ENCODE measurements around the gene PGAM4. TPM values are rescaled to one million over a fixed set of nuclear protein-coding genes. Genes with fewer than 3 reads are reported as not detected.
"Not testable (repeated sequence)": the region's sequence is repeated elsewhere in the genome, so short reads cannot be mapped to it uniquely, and the experiment has no call there.

Gene PGAM4
- total RNA-seq: 0.14 TPM in 1 of 2 replicates, not detected in the other

DNA sequence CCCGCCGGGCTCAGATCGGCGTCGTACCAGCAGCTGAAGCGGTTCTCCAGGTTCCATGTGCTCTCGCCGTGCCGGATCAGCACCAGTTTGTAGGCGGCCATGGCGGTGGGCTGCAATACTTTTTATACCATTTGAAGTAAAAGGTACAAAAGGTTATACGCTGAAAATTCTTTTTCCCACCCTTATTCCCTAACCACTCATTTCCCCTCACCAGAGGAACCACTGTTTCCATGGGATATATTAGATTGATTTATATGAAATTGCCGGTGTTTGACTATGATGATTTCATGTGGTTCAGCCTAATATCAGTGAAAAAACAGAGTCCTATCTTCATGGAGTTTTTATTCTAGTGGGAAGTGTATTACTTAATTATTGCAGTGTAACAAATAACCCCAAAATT lies at the start of gene PGAM4:
Gene PGAM4, minus strand, starts transcription at position 101 of the 400 bp plus-strand sequence. Its CDS starts 0 bp downstream, at position 101.
- DNase-seq (ENCODE audit: low read depth, low spot score): no peak

DNA sequence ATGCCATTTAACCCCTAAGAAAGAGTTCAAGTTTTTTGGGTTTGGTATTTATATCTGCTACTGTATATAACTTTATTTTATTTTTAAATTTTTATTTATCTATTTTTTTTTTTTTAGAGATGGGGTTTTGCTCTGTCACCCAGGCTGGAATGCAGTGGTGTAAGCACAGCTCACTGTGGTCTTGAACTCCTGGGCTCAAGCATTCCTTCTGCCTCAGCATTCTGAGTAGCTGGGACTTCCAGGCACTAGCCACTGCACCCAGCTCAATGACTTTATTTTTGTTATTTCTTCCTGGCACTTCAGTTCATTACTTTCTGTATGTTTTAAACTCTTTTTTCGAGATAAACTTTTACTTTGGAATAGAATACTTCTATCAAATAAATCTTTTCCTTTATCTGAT lies 42.4 kb upstream of the PGAM4 start:
- DNase-seq (ENCODE audit: low read depth, low spot score): no peak

DNA sequence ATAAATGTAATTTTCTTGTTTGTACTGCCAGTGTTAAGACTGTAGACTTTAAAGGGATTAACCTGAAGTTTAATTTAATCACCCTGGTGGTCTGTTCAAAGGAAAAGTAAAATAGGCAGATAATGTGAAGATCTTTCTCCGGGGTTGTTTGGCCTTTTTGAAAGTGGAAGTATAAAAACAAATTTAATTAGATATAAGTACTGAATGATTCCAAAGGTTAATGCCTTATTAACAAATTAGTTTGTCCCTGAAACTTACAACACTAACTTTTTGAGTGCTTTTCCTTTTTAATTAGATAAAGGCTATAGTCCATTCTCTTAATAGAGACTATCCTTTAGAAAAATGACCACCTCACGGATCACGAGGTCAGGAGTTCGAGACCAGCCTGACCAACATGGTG lies 10.4 kb upstream of the PGAM4 start:
- no peak for DNase-seq (ENCODE audit: low read depth, low spot score)

DNA sequence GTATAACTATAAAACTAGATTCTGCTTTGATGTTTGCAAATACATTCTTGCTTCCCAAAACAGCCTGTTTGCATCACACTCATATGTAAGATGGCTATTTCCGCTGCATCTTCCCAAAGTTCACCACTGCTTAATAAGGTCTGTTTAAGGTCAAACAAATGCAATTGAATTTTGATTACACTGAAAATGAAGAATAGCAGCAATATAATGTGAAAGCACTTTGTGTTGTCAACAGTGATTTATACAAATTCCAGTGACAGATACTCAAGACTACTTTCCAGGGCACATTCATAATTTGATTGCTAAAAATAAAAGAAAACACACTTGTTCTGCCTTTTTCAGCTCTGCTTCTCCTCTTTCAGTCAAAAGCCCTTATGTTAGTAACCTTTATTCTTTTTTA lies 8.1 kb upstream of the PGAM4 start:
- no peak for DNase-seq (ENCODE audit: low read depth, low spot score)

DNA sequence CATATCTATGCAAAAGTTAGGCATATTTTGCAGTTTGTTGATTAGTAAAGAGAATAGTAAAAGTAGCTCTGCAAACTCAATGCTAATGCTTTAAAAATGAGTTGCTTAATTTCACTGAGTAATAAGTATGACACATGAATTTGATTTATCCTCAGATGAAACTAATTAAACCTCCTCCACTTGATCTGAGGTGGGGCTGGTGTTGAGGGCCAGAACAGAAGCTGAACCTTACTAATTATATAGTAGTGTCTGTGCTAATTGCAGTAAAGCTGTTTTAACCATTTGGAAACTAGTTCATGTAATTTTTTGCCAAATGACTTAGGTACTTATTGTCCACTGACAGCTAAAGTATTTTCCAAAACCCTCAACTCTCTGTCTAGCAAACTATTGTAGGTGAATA lies 7.7 kb upstream of the PGAM4 start:
- no peak for DNase-seq (ENCODE audit: low read depth, low spot score)

DNA sequence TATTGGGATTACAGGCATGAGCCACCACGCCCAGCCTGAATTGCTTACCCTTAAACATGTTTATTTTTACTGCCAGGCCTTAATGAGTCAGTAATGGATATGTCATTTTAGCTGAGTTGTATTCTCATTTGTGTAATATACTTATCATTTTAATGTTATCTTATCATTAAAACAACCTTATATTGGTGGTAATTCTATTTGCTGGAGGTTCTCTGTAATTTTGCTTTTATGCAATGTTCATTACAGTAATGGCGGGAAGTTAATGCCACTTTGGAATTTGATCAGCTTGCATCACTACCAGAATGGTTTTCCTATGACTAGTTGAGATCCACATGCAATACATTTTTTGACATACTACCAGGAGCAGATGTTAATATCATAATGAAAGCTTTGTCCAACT lies 6.3 kb upstream of the PGAM4 start:
- no peak for DNase-seq (ENCODE audit: low read depth, low spot score)

DNA sequence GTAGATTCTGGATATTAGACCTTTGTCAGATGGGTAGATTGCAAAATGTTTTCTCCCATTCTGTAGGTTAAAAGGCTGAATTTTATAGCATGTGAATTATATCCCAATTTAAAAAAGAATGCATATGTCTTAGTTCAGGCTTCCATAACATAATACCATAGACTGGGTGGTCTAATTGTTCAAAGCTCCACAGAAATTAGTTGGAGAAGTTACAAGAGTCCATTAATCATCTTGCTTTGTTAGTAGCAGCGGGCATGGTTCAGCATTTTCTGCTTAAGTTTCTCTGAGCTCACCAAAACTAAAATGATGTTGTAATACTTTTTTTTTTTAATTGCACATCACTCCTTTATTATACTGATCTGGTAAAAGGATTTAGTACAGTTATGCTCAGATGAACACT lies 1.8 kb downstream of the PGAM4 start:
- no peak for DNase-seq (ENCODE audit: low read depth, low spot score)

DNA sequence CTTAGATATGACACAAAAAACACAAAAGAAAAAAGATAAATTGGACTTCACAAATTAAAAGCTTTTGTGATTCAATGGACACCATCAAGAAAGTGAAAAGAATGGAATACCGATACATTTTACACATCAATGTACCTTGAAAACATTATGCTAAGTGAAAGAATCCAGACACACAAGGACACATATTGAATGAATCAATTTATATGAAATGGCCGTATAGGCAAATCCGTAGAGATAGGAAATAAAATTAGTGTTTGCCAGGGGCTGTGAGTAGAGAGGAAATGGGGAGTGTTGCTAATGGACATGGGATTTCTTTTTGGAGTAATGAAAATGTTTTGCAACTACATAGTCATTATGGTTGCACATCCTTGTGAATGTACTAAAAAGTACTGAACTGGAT lies 3.1 kb downstream of the PGAM4 start:
- no peak for DNase-seq (ENCODE audit: low read depth, low spot score)

DNA sequence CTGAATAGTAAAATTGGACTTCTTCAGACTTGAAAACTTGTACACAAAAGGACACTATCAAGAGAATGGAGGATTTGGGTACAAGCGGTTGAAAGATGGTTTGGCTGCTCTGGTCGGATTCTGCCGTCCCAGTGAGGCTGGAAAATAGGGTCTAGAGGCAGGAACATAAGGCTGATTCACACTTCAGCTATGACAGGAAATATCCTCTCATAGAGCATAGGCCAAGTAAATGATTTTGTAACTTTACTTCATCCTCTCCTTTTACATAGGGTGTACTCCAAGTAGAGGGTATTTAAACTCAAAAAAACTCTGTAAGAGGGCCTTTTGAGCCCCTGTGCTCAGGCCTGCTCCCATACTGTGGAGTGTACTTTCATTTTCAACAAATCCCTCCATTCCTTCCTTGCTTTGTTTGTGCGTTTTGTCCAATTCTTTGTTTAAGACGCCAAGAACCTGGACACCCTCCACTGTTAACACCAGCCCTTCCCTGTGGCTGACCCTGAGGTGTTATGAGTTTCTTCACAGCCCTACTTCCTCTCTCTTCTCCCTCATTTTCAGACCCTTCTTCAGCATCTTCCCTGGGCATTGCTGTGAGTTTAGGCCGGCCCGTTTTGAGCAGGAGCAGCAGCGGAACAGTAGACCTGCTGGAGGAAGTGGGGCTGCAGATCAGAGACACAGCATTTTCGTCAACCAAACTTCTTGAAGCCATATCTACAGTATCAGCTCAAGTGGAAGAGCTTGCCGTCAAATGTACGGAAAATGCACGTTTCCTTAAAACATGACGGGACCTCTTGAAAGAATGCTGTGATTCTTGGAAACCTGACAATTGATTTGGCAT lies 7.2 kb downstream of the PGAM4 start:
- DNase-seq (ENCODE audit: low read depth, low spot score): peak; percentile 29

DNA sequence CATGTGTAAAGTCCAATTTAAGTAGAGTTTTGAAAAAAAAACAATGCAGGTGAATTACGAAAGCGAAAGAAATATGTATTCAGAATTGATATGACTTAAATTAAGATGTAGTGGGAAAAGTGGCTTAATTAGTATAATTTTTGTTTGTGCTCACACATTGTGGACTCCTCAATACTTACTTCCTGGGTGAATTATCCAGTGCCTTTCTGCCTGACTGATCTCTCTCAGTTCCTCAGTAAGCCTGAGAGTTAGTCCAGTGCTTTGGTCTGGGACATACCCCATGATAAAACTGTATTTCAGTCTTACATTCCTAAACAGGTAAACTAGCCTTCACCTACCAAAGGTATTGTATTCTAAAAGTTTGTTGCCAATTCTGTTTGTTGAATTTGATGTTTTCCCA lies 8.4 kb downstream of the PGAM4 start:
- no peak for DNase-seq (ENCODE audit: low read depth, low spot score)

DNA sequence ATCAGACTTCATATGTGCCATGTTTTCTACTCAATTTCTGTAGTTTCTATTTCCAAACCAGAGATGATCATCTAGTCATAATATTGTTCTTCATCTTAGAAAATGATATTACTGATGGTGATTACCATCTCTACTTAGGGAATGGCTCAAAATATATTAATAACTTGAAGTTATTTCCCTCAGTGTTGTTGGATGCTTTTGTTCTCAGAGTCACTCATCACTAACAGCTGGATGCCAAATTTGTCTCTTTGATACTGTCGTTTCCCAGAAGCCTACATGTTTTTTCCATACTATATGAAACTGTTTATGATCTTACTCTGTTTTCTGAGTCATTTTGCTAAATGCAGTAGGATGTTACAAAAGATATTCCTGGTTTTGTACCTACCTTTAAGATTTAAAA lies 8.9 kb downstream of the PGAM4 start:
- no peak for DNase-seq (ENCODE audit: low read depth, low spot score)

DNA sequence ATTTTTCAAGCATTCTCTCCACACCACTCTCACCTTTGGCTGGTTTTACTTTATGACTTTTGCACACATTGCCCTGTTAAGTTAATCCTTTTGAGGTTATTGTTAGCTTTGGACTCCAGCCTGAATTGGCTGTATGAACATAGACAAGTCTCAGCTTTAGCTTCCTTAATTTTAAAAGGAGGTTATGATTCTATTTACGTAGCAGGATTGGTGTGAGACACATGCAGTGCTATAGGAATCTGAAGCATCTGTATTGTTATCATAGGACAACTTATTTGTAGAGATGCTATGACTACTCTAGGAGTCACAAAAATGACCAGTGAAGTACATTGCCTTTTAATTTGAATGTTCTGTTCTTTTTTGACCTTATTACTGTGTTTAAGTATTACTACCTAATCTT lies 15.7 kb downstream of the PGAM4 start:
- no peak for DNase-seq (ENCODE audit: low read depth, low spot score)

DNA sequence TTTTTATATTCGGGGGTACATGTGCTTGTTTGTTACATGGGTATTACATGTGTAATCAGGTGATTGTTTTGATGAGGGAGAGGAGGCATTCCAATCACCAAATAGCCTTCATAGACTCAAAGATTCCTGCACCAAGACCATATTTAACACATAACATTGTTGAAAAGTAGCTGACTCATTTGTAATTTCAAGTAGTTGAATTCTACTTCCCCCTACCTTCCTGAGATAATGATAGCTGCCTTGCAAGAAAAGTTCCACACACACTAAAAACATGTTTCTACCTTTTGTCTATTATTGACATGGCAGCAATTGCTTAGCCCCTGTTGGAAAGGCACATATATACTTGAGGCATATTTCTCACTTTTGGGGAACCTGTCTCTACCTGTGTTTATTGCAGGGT lies 16.1 kb downstream of the PGAM4 start:
- DNase-seq (ENCODE audit: low read depth, low spot score): no peak

DNA sequence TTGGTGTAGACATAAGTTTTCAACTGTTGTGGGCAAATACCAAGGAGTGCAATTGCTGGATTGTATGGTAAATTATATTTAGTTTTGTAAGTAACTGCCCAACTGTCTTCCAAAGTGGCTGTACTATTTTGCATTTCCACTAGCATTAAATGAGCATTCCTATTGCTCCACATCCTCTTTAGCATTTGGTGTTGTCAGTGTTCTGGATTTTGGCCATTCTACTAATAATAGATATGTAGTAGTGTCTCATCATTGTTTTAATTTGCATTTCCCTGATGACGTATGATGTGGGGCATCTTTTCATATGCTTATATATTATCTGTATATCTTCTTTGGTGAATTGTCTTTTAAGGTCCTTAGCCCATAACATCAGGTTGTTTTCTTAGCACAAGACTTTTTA lies 17.3 kb downstream of the PGAM4 start:
- DNase-seq (ENCODE audit: low read depth, low spot score): no peak

DNA sequence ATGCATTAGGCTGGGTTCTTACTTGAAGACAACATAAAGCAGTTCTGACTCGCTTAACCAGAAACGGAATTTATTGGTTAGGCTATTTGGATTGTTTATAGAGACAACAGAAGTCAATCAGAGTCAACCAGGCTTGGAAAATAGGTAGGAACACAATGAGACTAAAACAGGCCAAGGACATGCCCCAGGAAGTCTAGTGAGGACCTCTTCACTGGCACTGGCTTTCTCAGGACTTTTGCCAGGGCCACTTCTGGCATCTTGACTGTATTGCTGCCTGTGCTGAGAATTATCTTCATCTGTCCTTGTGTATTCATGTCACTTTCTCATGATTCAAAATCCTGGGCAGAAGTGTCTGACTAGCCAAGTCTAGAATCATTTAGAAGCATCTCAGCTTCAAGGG lies 19.6 kb downstream of the PGAM4 start:
- DNase-seq (ENCODE audit: low read depth, low spot score): no peak

DNA sequence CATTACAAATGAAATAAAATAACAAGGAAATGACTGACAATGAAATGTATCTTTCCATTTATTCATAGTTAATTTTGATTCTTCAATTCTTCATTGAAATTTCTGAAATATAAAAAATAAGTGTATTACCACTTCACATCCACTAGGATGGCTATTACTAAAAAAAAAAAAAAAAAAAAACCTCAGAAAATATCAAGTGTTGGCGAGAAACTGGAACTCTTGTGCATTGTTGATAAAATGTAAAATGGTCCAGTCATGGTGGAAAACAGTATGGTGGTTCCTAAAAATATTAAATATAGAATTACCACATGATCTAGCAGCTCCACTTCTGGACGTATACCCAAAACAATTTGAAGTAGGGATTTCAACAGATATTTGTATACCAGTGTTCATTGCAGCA lies 22.9 kb downstream of the PGAM4 start:
- DNase-seq (ENCODE audit: low read depth, low spot score): no peak

DNA sequence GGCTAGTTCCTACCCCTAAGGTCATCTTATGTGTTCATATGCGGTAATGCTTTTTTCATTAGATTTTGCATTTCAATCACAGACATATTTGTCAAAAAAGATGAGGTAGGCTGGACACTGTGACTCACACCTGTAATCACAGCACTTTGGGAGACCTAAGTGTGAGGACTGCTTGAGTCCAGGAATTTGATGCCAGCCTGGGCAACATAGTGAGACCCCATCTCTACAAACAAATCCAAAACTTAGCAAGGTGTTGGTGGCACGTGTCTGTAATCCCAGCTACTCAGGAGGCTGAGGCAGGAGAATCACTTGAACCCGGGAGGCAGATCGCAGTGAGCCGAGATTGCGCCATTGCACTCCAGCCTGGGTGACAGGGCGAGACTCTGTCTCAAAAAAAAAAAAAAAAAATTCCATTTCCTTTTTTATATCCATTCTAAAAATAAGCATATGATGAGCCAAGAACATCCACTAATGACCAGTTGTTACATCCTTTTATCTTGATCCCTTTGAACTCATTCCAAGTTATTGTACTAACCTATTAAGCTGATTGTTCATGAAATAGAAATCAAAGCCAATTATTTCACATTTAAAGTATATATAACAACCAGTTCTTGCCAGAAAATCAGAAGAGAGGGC lies 23.4 kb downstream of the PGAM4 start:
- DNase-seq (ENCODE audit: low read depth, low spot score): no peak

DNA sequence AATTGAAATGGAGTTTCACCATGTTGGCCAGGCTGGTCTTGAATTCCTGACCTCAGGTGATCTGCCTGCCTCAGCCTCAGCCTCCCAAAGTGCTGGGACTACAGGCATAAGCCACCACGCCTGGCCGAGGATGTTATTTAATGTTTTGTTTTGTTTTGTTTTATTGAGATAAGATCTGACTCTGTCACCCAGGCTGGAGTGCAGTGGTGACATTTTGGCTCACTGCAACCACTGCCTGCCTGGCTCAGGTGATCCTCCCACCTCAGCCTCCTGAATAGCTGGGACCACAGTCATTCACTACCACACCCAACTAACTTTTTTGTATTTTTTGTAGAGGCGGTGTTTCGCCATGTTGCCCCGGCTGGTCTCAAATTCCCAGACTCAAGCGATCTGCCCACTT lies 24.4 kb downstream of the PGAM4 start:
- DNase-seq (ENCODE audit: low read depth, low spot score): not testable (repeated sequence)

DNA sequence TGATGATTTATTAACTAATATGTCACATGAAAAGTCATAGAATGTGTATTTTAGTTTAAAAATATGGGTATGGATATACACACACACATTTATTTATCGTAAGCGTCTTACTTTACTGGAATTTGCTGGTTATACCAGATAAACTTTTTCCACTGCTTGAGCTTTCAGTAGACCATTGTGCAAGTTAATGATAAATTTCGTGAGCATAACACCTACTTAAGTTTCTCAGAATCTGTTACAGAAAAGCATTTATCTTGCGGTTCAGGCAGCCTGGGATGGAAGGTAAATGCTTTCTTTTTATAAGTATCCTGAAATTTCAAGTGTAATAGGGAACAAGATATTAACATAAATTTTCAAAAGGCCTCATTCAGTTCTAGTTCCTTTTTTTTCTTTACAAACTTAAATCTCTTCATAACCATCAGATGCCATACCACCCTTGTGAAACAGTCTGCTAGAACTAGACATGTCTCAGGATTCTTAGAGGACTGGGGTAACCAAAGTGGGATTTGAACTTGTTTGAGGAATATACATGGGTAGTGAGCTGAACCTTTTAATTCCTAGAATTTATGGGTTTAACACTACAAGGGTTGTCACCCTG lies 31.3 kb downstream of the PGAM4 start:
- DNase-seq (ENCODE audit: low read depth, low spot score): no peak

DNA sequence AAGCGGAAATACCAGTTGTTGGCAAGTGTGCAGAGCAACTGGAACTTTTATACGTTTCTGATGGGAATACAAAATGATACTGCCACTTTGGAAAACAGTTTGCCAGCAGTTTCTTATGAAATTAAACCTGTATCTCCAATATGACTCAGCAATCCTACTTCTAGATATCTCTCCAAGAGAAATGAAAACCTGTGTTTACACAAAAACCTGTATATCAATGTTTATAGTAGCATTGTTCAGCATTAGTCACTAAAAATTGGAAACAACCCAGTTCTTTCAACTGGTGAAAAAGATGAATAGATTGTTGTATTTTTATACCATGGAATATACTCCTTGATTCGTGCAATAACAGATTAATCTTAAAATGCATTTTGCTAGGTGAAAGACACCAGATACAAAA lies 32.1 kb downstream of the PGAM4 start:
- DNase-seq (ENCODE audit: low read depth, low spot score): no peak

DNA sequence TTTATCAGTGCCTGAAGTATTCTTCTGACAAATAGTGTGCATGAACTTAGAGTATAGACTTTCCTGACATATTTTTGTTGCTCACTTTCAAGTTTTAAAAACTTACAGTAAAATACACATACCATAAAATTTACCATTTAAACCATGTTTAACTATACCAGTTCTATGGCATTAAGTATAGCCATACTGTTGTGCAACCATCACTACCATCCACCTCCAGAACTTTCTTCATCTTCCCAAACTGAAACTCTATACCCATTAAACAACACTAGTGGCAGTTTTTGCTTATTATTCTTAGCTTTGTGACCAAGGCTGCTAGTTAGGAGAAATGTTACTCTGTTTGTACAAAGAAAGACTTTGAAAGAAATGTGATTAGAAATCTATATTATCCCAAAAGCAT lies 33.1 kb downstream of the PGAM4 start:
- DNase-seq (ENCODE audit: low read depth, low spot score): no peak

DNA sequence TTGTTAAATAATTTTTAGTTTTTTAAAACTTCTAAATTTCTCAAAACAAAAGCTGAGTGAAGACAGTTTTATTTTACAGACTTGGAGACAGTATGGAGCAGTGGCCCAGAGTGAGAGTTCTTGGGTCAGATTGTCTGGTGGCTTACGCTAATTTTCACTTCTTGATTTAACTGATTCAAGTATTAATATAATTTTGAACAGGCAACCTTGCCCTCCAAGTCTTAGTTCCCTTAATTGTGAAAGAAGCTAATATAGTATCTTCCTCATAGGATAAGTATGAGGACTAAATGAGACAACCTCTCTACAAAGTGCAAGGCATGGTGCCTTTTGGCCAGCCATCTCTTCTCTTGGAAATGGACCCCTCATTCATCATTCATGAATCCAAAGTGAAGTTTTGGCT lies 33.6 kb downstream of the PGAM4 start:
- DNase-seq (ENCODE audit: low read depth, low spot score): no peak

DNA sequence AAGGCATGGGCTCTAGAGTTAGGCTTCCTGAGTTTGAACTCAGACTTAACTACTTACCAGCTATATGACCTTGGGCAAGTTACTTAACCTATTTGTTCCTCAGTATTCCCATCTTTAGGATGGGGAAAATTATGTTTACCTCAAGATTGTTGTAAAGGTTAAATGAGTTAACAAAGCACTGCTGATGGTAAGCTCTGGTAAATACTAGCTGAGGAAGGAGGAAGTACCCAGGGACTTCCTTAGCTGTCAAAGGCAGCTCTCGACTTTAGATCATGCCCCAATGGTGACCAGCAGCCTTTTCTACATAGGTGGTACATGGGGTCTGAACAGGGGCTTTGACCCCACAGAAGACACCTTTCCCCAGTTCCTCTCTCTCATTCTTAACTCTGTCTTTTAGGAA lies 38.9 kb downstream of the PGAM4 start:
- no peak for DNase-seq (ENCODE audit: low read depth, low spot score)

All from pulmonary artery endothelial cell (primary cell).